ENCODE data around the gene KRT86. TPM values are rescaled to one million over a fixed set of nuclear protein-coding genes. Genes with fewer than 3 reads are reported as not detected.
"Not testable (repeated sequence)": the region's sequence is repeated elsewhere in the genome, so short reads cannot be mapped to it uniquely, and the experiment has no call there.

The KRT86 gene
- total RNA-seq, 1 experiment from 2014 or later: 2.7 TPM

- Histone ChIP-seq H3K36me3 (ENCODE audit: low read depth) (no peaks in the 10 kb centered on the region), H3F3A (ENCODE audit: insufficient read depth, low read depth) (peaks cover 33% of the 10 kb centered on the region), H2AFZ (no peak overlapping the region), H3K9me3 (ENCODE audit: insufficient read depth, low read depth) (no peaks in the 10 kb centered on the region), H3K9me2 (ENCODE audit: insufficient read depth) (no peaks in the 10 kb centered on the region), H3K79me2 (ENCODE audit: low read depth) (no peaks in the 10 kb centered on the region), H3K4me1 (replicated peaks; ENCODE audit: insufficient read depth) (0 out of 2 replicates have a peak, but pooled peaks cover 8% of the 10 kb centered on the region), H3K4me3 (no peak overlapping the region), H4K20me1 (ENCODE audit: insufficient read depth) (no peaks in the 10 kb centered on the region), H3K27me3 (ENCODE audit: insufficient read depth, low read depth) (no peaks in the 10 kb centered on the region), H3K4me2 (no peak overlapping the region), H3K27ac (no peak overlapping the region)
- no peak for DNase-seq
- TF ChIP-seq EZH2 (IDR thresholded peaks at IDR 0.05; ENCODE audit: low read depth): no peak
- TF ChIP-seq, protein P1, sequence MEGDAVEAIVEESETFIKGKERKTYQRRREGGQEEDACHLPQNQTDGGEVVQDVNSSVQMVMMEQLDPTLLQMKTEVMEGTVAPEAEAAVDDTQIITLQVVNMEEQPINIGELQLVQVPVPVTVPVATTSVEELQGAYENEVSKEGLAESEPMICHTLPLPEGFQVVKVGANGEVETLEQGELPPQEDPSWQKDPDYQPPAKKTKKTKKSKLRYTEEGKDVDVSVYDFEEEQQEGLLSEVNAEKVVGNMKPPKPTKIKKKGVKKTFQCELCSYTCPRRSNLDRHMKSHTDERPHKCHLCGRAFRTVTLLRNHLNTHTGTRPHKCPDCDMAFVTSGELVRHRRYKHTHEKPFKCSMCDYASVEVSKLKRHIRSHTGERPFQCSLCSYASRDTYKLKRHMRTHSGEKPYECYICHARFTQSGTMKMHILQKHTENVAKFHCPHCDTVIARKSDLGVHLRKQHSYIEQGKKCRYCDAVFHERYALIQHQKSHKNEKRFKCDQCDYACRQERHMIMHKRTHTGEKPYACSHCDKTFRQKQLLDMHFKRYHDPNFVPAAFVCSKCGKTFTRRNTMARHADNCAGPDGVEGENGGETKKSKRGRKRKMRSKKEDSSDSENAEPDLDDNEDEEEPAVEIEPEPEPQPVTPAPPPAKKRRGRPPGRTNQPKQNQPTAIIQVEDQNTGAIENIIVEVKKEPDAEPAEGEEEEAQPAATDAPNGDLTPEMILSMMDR (conservative IDR thresholded peaks at IDR 0.05): no peak
- ChIA-PET POLR2A (ENCODE audit: unreplicated experiment) (interaction anchor here (0.6 to 0.7 kb wide), 2 partner anchors 13 to 431 kb away, joined by 3 to 4 read pairs; no protein-coding TSS in a partner anchor), CTCF (no interaction called here)
- no TSS peak for BruUV-seq (replicated peaks)
- intact Hi-C loops (cut with micrococcal nuclease; ENCODE audit: unreplicated experiment): no loop called here
Measured at GRCh38 chr12:52257074-52257551, 17.3 kb upstream of the KRT86 start.

- H3K9me2 ChIP-seq (ENCODE audit: insufficient read depth); H3K27ac ChIP-seq; POLR2A ChIA-PET (ENCODE audit: unreplicated experiment); H3K27me3 ChIP-seq (ENCODE audit: insufficient read depth, low read depth); H3K4me2 ChIP-seq; intact Hi-C loops (cut with micrococcal nuclease; ENCODE audit: unreplicated experiment); H4K20me1 ChIP-seq (ENCODE audit: insufficient read depth); H3K4me3 ChIP-seq; BruUV-seq (replicated peaks); CTCF ChIA-PET; H3K79me2 ChIP-seq (ENCODE audit: low read depth); H2AFZ ChIP-seq; H3K36me3 ChIP-seq (ENCODE audit: low read depth); DNase-seq; H3K4me1 ChIP-seq (replicated peaks; ENCODE audit: insufficient read depth); H3K9me3 ChIP-seq (ENCODE audit: insufficient read depth, low read depth): not testable (repeated sequence)
- H3F3A ChIP-seq (ENCODE audit: insufficient read depth, low read depth): peaks cover 25% of the 10 kb centered on the region
Measured at GRCh38 chr12:52257922-52258321, 16.5 kb upstream of the KRT86 start.

GRCh38 chr12:52258335-52258901 lies 16.0 kb upstream of the KRT86 start:
- POLR2A ChIA-PET (ENCODE audit: unreplicated experiment): no interaction called here
- Histone ChIP-seq H3K27ac (no peak overlapping the region), H4K20me1 (ENCODE audit: insufficient read depth) (no peaks in the 10 kb centered on the region), H3K4me3 (no peak overlapping the region), H3K4me2 (no peak overlapping the region), H3K4me1 (replicated peaks; ENCODE audit: insufficient read depth) (0 out of 2 replicates have a peak, but pooled peaks cover 8% of the 10 kb centered on the region), H3K27me3 (ENCODE audit: insufficient read depth, low read depth) (no peaks in the 10 kb centered on the region), H3K9me3 (ENCODE audit: insufficient read depth, low read depth) (no peaks in the 10 kb centered on the region), H3K9me2 (ENCODE audit: insufficient read depth) (no peaks in the 10 kb centered on the region), H2AFZ (no peak overlapping the region), H3K36me3 (ENCODE audit: low read depth) (no peaks in the 10 kb centered on the region), H3F3A (ENCODE audit: insufficient read depth, low read depth) (peaks cover 20% of the 10 kb centered on the region), H3K79me2 (ENCODE audit: low read depth) (no peaks in the 10 kb centered on the region)
- BruUV-seq (replicated peaks): no TSS peak
- DNase-seq: no peak
- intact Hi-C loops (cut with micrococcal nuclease; ENCODE audit: unreplicated experiment): no loop called here
- TF ChIP-seq, protein P1 (conservative IDR thresholded peaks at IDR 0.05): no peak
- TF ChIP-seq EZH2 (IDR thresholded peaks at IDR 0.05; ENCODE audit: low read depth): no peak
- CTCF ChIA-PET: no interaction called here

Measured in PC-9 (cell line).